Measurements from ENCODE around the gene SMIM30. TPM values are rescaled to one million over a fixed set of nuclear protein-coding genes. Genes with fewer than 3 reads are reported as not detected.
"Not testable (repeated sequence)": the region's sequence is repeated elsewhere in the genome, so short reads cannot be mapped to it uniquely, and the experiment has no call there.

The SMIM30 gene, protein sequence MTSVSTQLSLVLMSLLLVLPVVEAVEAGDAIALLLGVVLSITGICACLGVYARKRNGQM
- 94.7 TPM for total RNA-seq
- 100 to 1,000 TPM in 1 of 8 donors, 10 to 100 TPM in 7; 77.2 to 104 (median 85.2) TPM for polyA plus RNA-seq (ENCODE audit: insufficient read depth in 1 of 8, insufficient read length in 8 of 8, low replicate concordance in 1 of 8)
- long read RNA-seq, donor 1, transcript SMIM30-201 (3 exons, 1,070 nt), result major isoform, 17 of 24 reads
- long read RNA-seq, donor 1, transcript SMIM30-202 (2 exons, 818 nt), result minor isoform, 6 of 24 reads
- long read RNA-seq, donor 1, partial matches to known transcripts, result 0 of 24 reads
- long read RNA-seq, donor 1, other reads (novel, unspliced or antisense), result 0 of 24 reads
- long read RNA-seq, donor 2, transcript SMIM30-202 (2 exons, 818 nt), result minor isoform, 5 of 18 reads
- long read RNA-seq, donor 2, transcript SMIM30-201 (3 exons, 1,070 nt), result major isoform, 12 of 18 reads
- long read RNA-seq, donor 2, partial matches to known transcripts, result 0 of 18 reads
- long read RNA-seq, donor 2, other reads (novel, unspliced or antisense), result 0 of 18 reads
- long read RNA-seq, donor 3, transcript SMIM30-201 (3 exons, 1,070 nt), result major isoform, 31 of 63 reads
- long read RNA-seq, donor 3, transcript SMIM30-202 (2 exons, 818 nt), result minor isoform, 11 of 63 reads
- long read RNA-seq, donor 3, partial matches to known transcripts, result 19 of 63 reads
- long read RNA-seq, donor 3, other reads (novel, unspliced or antisense), result 0 of 63 reads
- long read RNA-seq, donor 4, transcript SMIM30-202 (2 exons, 818 nt), result minor isoform, 7 of 48 reads
- long read RNA-seq, donor 4, transcript SMIM30-201 (3 exons, 1,070 nt), result major isoform, 37 of 48 reads
- long read RNA-seq, donor 4, partial matches to known transcripts, result 0 of 48 reads
- long read RNA-seq, donor 4, other reads (novel, unspliced or antisense), result 0 of 48 reads
- long read RNA-seq, donor 5, transcript SMIM30-202 (2 exons, 818 nt), result minor isoform, 26 of 135 reads
- long read RNA-seq, donor 5, transcript SMIM30-201 (3 exons, 1,070 nt), result major isoform, 104 of 135 reads
- long read RNA-seq, donor 5, partial matches to known transcripts, result 0 of 135 reads
- long read RNA-seq, donor 5, other reads (novel, unspliced or antisense), result 0 of 135 reads
- long read RNA-seq, donor 6, transcript SMIM30-202 (2 exons, 818 nt), result minor isoform, 18 of 152 reads
- long read RNA-seq, donor 6, transcript SMIM30-201 (3 exons, 1,070 nt), result major isoform, 130 of 152 reads
- long read RNA-seq, donor 6, partial matches to known transcripts, result 0 of 152 reads
- long read RNA-seq, donor 6, other reads (novel, unspliced or antisense), result 0 of 152 reads
- long read RNA-seq, donor 7, transcript SMIM30-201 (3 exons, 1,070 nt), result major isoform, 75 of 95 reads
- long read RNA-seq, donor 7, transcript SMIM30-202 (2 exons, 818 nt), result minor isoform, 19 of 95 reads
- long read RNA-seq, donor 7, partial matches to known transcripts, result 0 of 95 reads
- long read RNA-seq, donor 7, other reads (novel, unspliced or antisense), result 0 of 95 reads
- long read RNA-seq, donor 8, transcript SMIM30-202 (2 exons, 818 nt), result minor isoform, 13 of 79 reads
- long read RNA-seq, donor 8, transcript SMIM30-201 (3 exons, 1,070 nt), result major isoform, 63 of 79 reads
- long read RNA-seq, donor 8, partial matches to known transcripts, result 0 of 79 reads
- long read RNA-seq, donor 8, other reads (novel, unspliced or antisense), result 0 of 79 reads
- long read RNA-seq, donor 9, transcript SMIM30-202 (2 exons, 818 nt), result minor isoform, 5 of 77 reads
- long read RNA-seq, donor 9, transcript SMIM30-201 (3 exons, 1,070 nt), result major isoform, 72 of 77 reads
- long read RNA-seq, donor 9, partial matches to known transcripts, result 0 of 77 reads
- long read RNA-seq, donor 9, other reads (novel, unspliced or antisense), result 0 of 77 reads
- long read RNA-seq, donor 10, transcript SMIM30-201 (3 exons, 1,070 nt), result major isoform, 111 of 139 reads
- long read RNA-seq, donor 10, transcript SMIM30-202 (2 exons, 818 nt), result minor isoform, 21 of 139 reads
- long read RNA-seq, donor 10, transcript SMIM30-204 (3 exons, 962 nt), result minor isoform, 6 of 139 reads
- long read RNA-seq, donor 10, partial matches to known transcripts, result 0 of 139 reads
- long read RNA-seq, donor 10, other reads (novel, unspliced or antisense), result 0 of 139 reads
- long read RNA-seq, donor 11, transcript SMIM30-202 (2 exons, 818 nt), result minor isoform, 13 of 86 reads
- long read RNA-seq, donor 11, transcript SMIM30-201 (3 exons, 1,070 nt), result major isoform, 71 of 86 reads
- long read RNA-seq, donor 11, partial matches to known transcripts, result 0 of 86 reads
- long read RNA-seq, donor 11, other reads (novel, unspliced or antisense), result 0 of 86 reads

DNA sequence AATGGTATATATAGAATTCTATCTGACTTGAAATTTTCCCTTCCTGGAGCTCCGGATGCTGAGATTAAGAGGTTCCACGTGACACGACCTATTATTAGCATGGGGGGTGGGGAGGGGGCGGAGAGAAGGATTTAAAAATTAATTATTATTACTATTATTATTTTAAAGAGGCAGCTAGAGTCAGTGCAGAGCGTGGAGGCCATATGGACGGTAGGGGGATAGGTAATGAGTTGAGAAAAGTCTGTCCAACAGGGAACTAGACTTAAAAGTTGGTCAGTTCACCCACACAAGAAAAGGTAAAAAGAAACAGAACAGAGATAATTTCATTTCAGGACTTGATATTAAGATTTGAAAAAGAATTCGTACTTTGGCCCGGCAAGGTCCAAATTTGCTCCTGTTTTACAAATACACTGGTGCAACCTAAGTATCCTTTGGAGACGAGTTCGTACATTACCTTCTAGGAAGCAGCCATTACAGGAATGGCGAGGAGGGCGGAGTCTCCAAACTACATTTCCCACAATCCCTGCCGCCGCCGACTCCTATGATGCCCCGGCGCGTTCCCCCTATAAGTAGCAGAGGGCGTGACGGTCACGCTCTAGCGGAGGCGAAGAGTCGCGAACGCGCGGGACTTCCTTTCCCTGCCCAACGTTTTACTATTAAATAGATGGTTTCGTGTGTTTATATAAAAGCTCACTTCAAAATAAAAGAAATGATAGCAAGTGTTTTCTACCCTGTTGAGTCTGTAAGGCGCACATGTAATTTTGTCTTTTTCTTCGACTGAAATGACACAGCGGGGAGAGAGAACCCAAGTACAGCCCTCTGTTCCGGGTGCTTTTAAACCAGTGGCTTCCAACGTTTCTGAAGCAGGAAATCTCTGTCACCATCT lies at the start of gene SMIM30:
Gene SMIM30 (minus strand): TSS at position 481 of the 886 bp plus-strand sequence. CDS start 976 bp downstream, outside the sequence.
- WGBS (ENCODE audit: insufficient coverage), result 0% methylated on average over 7 of the region's 35 CpGs
- DNase-seq, result peak; percentile 98
- H3K27me3 ChIP-seq (ENCODE audit: control insufficient read depth, insufficient read depth, low read length), result no peaks in the 10 kb centered on the region
- H3K36me3 ChIP-seq (ENCODE audit: control insufficient read depth, insufficient read depth, low read length), result peaks cover 9% of the 10 kb centered on the region
- H3K27ac ChIP-seq (ENCODE audit: low read length), result peak within 1 kb of the TSS; percentile 92
- H3K4me1 ChIP-seq (ENCODE audit: control insufficient read depth, insufficient read depth, low read length), result peaks cover 6% of the 10 kb centered on the region
- peak within 1 kb of the TSS; percentile 81 for H3K4me3 ChIP-seq (ENCODE audit: low read length)
- H3K9me3 ChIP-seq (replicated peaks; ENCODE audit: control insufficient read depth, low read depth, low read length), result no peaks in the 10 kb centered on the region

- not testable (repeated sequence) for DNase-seq; H3K4me1 ChIP-seq (ENCODE audit: control insufficient read depth, insufficient read depth, low read length)
Observed at GRCh38 chr7:113166176-113166575, 47.8 kb upstream of the SMIM30 start.

GRCh38 chr7:113161050-113161449 lies 42.7 kb upstream of the SMIM30 start:
- H3K4me1 ChIP-seq (ENCODE audit: control insufficient read depth, insufficient read depth, low read length), result no peaks in the 10 kb centered on the region
- WGBS (ENCODE audit: insufficient coverage), result 100% methylated on average over 2 of the region's 2 CpGs
- no peaks in the 10 kb centered on the region for H3K36me3 ChIP-seq (ENCODE audit: control insufficient read depth, insufficient read depth, low read length)
- DNase-seq, result no peak
- H3K27ac ChIP-seq (ENCODE audit: low read length), result no peak overlapping the region
- H3K4me3 ChIP-seq (ENCODE audit: low read length), result no peak overlapping the region
- H3K9me3 ChIP-seq (replicated peaks; ENCODE audit: control insufficient read depth, low read depth, low read length), result no peaks in the 10 kb centered on the region
- H3K27me3 ChIP-seq (ENCODE audit: control insufficient read depth, insufficient read depth, low read length), result no peaks in the 10 kb centered on the region

More at GRCh38 chr7:113166176-113166575, 47.8 kb upstream of the SMIM30 start:
- not testable (repeated sequence) for H3K9me3 ChIP-seq (replicated peaks; ENCODE audit: control insufficient read depth, low read depth, low read length); H3K4me3 ChIP-seq (ENCODE audit: low read length); H3K27me3 ChIP-seq (ENCODE audit: control insufficient read depth, insufficient read depth, low read length); H3K27ac ChIP-seq (ENCODE audit: low read length); H3K36me3 ChIP-seq (ENCODE audit: control insufficient read depth, insufficient read depth, low read length)
- no CpG with 5 or more reads among the region's 1 CpG for WGBS (ENCODE audit: insufficient coverage)

DNA sequence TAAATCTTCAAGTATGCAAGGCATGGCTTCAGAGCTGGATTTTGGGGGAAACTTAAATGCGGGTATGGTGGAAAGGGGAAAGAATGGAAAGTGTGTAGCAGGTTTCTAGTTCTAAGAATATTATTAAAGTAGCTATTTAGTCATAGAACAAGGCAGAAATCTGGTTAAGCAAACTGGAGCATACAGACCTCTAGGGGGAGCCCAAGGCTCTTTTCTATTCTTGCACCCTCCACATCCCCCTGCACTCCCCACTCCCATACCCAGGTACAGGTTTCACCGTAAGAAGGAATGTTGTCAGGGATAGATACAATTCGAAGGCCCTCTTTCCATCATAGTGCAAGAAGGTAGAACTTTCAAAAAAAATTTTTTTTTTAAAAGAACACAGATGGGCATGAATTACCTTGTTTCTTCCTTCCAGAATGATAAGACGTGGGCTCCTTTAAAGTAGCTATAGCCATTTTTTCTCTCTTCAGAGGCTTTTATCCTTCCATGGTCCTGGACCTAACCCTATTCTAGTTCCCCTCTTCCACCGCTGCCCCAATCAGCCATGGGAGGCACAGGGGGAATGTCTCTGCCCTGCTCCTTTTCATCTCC lies 41.5 kb upstream of the SMIM30 start:
- Histone ChIP-seq H3K27me3 (ENCODE audit: control insufficient read depth, insufficient read depth, low read length) (no peaks in the 10 kb centered on the region), H3K27ac (ENCODE audit: low read length) (no peak overlapping the region), H3K4me1 (ENCODE audit: control insufficient read depth, insufficient read depth, low read length) (no peaks in the 10 kb centered on the region), H3K9me3 (replicated peaks; ENCODE audit: control insufficient read depth, low read depth, low read length) (no peaks in the 10 kb centered on the region), H3K4me3 (ENCODE audit: low read length) (no peak overlapping the region), H3K36me3 (ENCODE audit: control insufficient read depth, insufficient read depth, low read length) (no peaks in the 10 kb centered on the region)
- 86% methylated on average over 1 of the region's 5 CpGs for WGBS (ENCODE audit: insufficient coverage)
- DNase-seq, result peak; percentile 15

DNA sequence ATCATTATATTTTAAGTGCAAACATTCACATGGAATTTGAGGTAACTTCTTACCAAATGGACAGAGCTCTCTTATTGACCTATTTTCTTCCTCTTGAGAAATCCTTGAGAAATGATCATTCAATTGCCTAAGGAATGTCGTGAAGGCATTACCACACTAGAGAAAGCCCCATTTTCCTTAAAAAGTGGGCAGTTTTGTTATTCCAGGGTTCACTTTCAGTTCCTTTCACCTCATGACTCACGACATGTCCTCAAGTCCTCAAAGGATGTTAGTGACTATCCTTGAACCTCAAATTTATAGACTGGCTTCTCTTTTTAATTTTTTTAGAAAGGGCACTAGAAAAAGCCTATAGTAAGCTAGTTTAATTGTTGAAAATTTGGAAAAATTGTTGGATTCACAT lies 40.4 kb upstream of the SMIM30 start:
- Histone ChIP-seq H3K9me3 (replicated peaks; ENCODE audit: control insufficient read depth, low read depth, low read length) (no peaks in the 10 kb centered on the region), H3K27me3 (ENCODE audit: control insufficient read depth, insufficient read depth, low read length) (no peaks in the 10 kb centered on the region), H3K27ac (ENCODE audit: low read length) (no peak overlapping the region), H3K4me1 (ENCODE audit: control insufficient read depth, insufficient read depth, low read length) (no peaks in the 10 kb centered on the region), H3K36me3 (ENCODE audit: control insufficient read depth, insufficient read depth, low read length) (no peaks in the 10 kb centered on the region), H3K4me3 (ENCODE audit: low read length) (no peak overlapping the region)
- no peak for DNase-seq
- WGBS (ENCODE audit: insufficient coverage), result 22% methylated on average over 1 of the region's 2 CpGs

- H3K36me3 ChIP-seq (ENCODE audit: control insufficient read depth, insufficient read depth, low read length), result no peaks in the 10 kb centered on the region
- DNase-seq, result no peak
- H3K27ac ChIP-seq (ENCODE audit: low read length), result no peak overlapping the region
- no peaks in the 10 kb centered on the region for H3K27me3 ChIP-seq (ENCODE audit: control insufficient read depth, insufficient read depth, low read length)
- no peaks in the 10 kb centered on the region for H3K9me3 ChIP-seq (replicated peaks; ENCODE audit: control insufficient read depth, low read depth, low read length)
- no peaks in the 10 kb centered on the region for H3K4me1 ChIP-seq (ENCODE audit: control insufficient read depth, insufficient read depth, low read length)
- no peak overlapping the region for H3K4me3 ChIP-seq (ENCODE audit: low read length)
- WGBS (ENCODE audit: insufficient coverage), result no CpG with 5 or more reads among the region's 3 CpGs
Observed at GRCh38 chr7:113154117-113154516, 35.8 kb upstream of the SMIM30 start.

DNA sequence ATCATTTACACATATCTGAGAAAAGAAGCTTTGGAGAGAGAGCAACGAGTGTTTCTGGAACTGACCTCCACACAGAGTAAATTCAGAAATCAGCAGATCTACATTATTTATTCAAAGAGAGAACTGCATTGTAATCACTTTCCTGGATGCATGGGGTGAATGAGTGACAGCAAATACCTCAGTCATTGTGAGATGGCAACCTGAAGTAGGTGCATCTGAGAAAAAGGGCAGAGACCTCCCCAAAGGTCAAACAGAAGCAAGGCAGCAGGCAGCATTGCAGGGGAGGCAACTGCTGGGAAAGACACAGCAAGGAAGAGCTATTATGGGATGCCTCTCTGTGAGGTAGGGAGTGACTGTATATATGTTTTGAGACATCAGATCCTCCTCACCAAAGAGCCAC lies 26.5 kb upstream of the SMIM30 start:
- no peak for DNase-seq
- no peak overlapping the region for H3K4me3 ChIP-seq (ENCODE audit: low read length)
- no CpG with 5 or more reads among the region's 1 CpG for WGBS (ENCODE audit: insufficient coverage)
- no peaks in the 10 kb centered on the region for H3K9me3 ChIP-seq (replicated peaks; ENCODE audit: control insufficient read depth, low read depth, low read length)
- no peaks in the 10 kb centered on the region for H3K36me3 ChIP-seq (ENCODE audit: control insufficient read depth, insufficient read depth, low read length)
- H3K27ac ChIP-seq (ENCODE audit: low read length), result no peak overlapping the region
- H3K4me1 ChIP-seq (ENCODE audit: control insufficient read depth, insufficient read depth, low read length), result no peaks in the 10 kb centered on the region
- H3K27me3 ChIP-seq (ENCODE audit: control insufficient read depth, insufficient read depth, low read length), result no peaks in the 10 kb centered on the region

Measured in muscle of leg (tissue), 16 donors.